ENCODE results near the gene VAMP2.
A peak's percentile ranks its signal among the peaks of the same experiment; 100 is the strongest.

The VAMP2 gene

DNA sequence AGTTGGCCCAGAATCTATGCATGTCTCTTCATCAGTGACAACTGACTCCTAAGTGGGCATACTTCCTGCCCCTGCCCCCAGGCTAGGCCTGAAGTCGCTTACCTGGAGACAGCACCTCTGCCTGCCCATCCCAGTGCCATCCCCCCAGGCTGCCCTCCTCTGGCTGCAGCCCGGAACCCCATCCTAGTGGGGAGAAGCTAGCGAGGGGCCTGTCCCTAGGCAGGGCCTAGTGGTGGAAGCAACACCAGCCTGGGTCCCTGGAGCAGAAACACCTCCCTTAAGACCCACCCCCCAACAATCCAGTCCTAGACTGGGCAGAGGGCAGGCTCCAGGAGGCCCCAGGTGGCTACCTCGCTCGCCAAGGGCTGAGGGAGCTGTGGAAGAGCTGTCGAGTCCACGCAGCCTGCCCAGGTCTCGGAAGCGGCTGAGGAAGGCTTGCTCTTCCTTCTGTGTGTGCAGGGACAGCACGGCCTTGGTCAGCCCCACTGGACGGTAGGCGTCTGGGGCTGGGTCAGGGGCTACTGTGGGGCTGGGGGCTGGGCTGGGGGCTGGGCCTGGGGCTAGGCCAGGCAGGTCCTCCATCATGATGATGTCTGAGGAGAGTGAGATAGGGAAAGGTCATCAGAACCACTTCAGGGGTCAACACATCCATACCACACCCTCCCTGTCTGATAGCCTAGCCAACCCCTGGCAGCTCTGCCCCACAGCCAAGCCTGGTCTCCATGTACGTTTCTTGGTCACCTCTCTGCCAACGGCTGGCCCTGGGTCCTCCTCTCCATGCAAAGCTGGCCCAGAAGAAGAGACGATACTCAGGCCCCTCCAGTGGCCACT is 18.1 kb downstream of the VAMP2 start:
- H3K27me3 ChIP-seq = no peaks in the 10 kb centered on the region
- H3K4me3 ChIP-seq = no peak overlapping the region
- H3K36me3 ChIP-seq = peaks cover 87 to 100% (median 94%) of the 10 kb centered on the region in 11 experiments
- H4K20me1 ChIP-seq = peaks cover 10 to 90% (median 60%) of the 10 kb centered on the region in 11 experiments; a peak in 19 of 22 replicates
- H3K9ac ChIP-seq = no peak overlapping the region
- TF ChIP-seq Cebpa-rat (IDR thresholded peaks at IDR 0.05) = no peak
- H3K27ac ChIP-seq = no peak overlapping the region
- no peaks in the 10 kb centered on the region for H3K9me3 ChIP-seq (replicated peaks in 1 of 11)
- H3K4me1 ChIP-seq = peaks cover 1 to 8% (median 5%) of the 10 kb centered on the region in 10 experiments; a peak in 13 of 20 replicates
- H3K4me2 ChIP-seq = no peak overlapping the region

DNA sequence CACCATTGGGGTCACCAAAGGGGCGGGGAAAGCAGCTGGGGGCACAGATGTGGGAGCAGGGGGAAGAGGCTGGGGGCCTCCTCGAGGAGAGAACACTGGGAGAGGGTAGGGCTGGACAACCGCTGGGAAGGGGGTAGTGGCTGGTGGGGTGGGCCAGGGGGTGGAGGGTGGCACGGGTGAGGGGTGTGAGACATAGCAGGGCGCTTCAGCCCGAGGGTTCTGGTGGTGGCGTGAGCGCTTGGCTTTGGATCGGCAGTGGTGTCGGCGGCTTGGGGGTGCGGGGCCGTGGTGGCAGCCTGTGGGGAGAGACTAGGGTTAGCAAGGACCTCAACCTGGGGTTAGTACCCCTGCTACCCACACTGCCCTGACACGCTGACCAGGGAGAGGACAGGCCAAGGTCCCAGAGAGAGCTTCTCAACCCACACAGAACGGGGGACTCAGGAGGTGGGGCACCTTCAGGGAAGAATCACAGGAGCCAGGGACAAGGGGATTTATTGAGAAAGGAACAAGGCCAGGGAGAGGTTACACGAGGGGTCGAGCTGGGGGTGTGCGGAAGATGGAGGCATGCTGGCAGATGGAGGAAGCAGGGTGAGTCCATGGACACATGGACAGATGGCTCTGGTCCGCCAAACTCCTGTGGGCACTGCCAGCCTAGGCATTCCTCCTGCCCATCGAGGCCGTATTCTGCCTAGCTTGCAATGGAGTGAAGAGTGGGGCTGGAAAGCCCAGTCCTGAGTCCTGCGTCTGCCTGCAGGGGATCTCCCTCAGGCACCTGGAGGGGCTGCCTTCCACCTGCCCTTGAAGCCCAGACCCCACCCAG is 19.0 kb downstream of the VAMP2 start:
- H3K9me3 ChIP-seq (replicated peaks in 1 of 11) = no peaks in the 10 kb centered on the region
- H3K27ac ChIP-seq = no peak overlapping the region
- H4K20me1 ChIP-seq = peaks cover 8 to 90% (median 61%) of the 10 kb centered on the region in 11 experiments; a peak in 19 of 22 replicates
- peaks cover 7 to 14% (median 9%) of the 10 kb centered on the region in 10 experiments; a peak in 13 of 20 replicates for H3K4me1 ChIP-seq
- no peak overlapping the region for H3K9ac ChIP-seq
- H3K4me3 ChIP-seq = no peak overlapping the region
- H3K36me3 ChIP-seq = peaks cover 80 to 93% (median 87%) of the 10 kb centered on the region in 11 experiments
- no peak overlapping the region for H3K4me2 ChIP-seq
- H3K27me3 ChIP-seq = no peaks in the 10 kb centered on the region
- no peak for TF ChIP-seq Cebpa-rat (IDR thresholded peaks at IDR 0.05)

DNA sequence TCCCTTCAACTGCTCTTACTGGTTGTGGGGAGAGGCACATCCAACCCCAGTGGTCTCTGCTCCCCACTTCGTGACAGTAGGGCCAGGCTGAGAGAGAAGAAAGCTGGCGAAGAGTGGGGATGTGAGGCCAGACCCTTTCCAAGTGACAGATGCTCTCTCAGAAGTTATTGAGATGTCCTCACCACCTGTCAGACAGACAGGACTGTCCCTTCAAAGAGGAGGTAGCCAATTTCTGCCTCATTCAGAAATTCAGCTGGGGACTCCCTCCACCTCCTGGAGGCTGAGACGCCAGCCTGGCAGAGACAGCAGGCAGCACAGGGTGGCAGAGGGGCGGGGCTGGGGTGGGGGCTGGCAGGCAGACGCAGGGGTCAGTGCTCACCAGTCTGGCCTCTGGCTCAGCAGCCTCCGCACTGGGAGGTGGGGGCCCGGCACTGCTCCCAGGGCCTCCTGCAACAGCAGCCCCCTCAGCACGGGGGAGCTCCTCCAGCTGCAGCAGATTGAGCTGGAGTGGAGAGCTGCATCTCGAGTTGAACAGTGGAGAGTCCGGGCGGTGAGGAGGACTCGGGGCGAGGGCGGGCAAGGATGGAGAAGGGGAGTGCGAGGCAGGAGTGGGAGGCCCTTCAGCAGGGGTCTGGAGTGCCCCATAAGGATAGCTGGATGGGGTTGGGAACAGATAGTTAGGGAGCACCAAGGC is 19.7 kb downstream of the VAMP2 start:
- Histone ChIP-seq H3K36me3 (peaks cover 72 to 86% (median 79%) of the 10 kb centered on the region in 11 experiments), H3K4me3 (no peak overlapping the region), H3K4me1 (peaks cover 10 to 16% (median 12%) of the 10 kb centered on the region in 10 experiments; a peak in 19 of 20 replicates), H3K9me3 (replicated peaks in 1 of 11) (no peaks in the 10 kb centered on the region), H4K20me1 (peaks cover 8 to 83% (median 57%) of the 10 kb centered on the region in 11 experiments; a peak in 19 of 22 replicates), H3K27ac (no peak overlapping the region), H3K27me3 (no peaks in the 10 kb centered on the region), H3K4me2 (no peak overlapping the region), H3K9ac (no peak overlapping the region)
- TF ChIP-seq Cebpa-rat (IDR thresholded peaks at IDR 0.05) = no peak

DNA sequence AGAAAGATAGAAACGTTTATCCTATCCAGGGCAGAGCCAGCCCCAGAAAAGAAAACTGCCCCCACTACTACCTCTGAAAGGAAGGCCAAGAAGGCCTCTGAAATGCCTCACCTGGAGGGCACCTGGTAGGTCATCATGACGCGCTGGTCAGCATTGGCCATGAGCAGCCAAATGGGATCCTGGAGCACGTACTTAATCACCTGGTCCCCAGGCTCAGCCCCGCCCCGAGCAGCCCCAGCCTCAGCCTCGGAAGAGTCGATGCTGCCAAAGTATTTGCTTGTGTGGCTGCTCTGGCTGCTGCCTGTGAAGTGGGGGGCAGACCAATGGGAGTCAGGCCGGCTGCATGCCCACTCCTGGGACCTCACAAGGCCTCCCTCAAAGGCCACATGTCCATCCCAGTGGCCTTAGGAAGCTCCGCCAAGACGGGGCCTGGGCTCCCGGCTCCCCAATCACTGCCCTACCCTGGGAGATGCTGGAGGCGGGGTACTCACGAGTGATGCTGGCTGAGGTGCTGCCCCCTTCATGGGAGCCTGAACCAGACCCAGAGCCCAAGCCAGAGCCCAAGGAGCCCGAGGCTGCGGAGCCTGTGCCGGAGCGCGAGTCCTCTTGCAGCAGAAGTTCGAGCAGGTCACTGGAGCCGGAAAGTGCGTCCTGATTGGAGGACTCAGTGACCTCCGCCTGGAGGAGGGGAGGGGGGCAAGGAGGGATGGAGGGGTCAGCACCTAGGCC is 20.4 kb downstream of the VAMP2 start:
- Histone ChIP-seq H3K36me3 (peaks cover 65 to 79% (median 72%) of the 10 kb centered on the region in 11 experiments), H3K4me2 (no peak overlapping the region), H3K4me1 (peaks cover 17 to 24% (median 19%) of the 10 kb centered on the region in 10 experiments), H3K4me3 (no peak overlapping the region), H3K9ac (no peak overlapping the region), H3K27ac (no peak overlapping the region), H3K27me3 (no peaks in the 10 kb centered on the region), H3K9me3 (replicated peaks in 1 of 11) (no peaks in the 10 kb centered on the region), H4K20me1 (peaks cover 8 to 76% (median 50%) of the 10 kb centered on the region in 11 experiments; a peak in 19 of 22 replicates)
- no peak for TF ChIP-seq Cebpa-rat (IDR thresholded peaks at IDR 0.05)

DNA sequence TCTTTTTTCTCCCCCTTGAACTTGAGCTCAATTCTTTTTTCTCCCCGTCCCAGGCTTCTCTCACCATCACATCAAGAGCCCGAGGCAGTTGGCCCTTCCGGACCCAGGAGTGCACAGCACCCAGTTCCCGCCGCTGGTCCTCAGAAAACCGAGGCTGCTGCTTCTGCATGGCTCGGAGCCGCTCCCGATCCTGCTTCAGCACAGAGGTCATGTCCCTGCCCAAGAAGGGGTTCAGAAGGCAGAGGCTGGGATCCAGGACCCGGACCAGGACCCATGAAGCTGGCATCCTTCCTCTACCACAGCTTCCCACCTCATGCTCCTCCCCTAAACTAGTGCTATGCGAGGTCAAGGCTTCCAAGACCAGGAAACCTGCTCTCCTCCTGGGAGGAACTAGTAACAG is 21.0 kb downstream of the VAMP2 start:
- Histone ChIP-seq H3K27ac (no peak overlapping the region), H3K4me3 (no peak overlapping the region), H3K9me3 (replicated peaks in 1 of 11) (no peaks in the 10 kb centered on the region), H3K4me1 (peaks cover 19 to 28% (median 22%) of the 10 kb centered on the region in 10 experiments), H3K27me3 (no peaks in the 10 kb centered on the region), H4K20me1 (peaks cover 8 to 70% (median 45%) of the 10 kb centered on the region in 11 experiments; a peak in 18 of 22 replicates), H3K9ac (no peak overlapping the region), H3K36me3 (peaks cover 60 to 73% (median 66%) of the 10 kb centered on the region in 11 experiments), H3K4me2 (no peak overlapping the region)
- no peak for TF ChIP-seq Cebpa-rat (IDR thresholded peaks at IDR 0.05)

DNA sequence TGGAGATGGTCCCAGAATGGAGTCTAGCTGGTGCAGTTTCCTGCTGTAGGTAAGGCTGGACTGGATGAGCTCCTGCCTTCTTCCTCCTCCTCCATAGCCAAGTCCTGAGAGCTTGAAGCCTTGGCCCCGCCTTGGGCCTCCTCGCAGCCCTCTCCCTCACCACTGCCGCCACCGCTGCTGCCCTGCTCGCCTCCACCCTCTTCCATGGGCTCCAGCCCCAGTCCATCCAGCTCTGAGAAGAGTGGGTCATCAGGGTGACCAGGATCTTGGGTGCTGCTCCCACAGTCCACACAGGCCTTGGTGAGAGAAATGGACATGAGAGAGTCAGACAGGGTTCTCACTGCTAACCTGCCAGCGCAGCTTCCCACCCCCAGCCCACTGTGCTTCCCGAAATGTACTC is 21.7 kb downstream of the VAMP2 start:
- Histone ChIP-seq H3K4me2 (no peak overlapping the region), H4K20me1 (peaks cover 5 to 63% (median 38%) of the 10 kb centered on the region in 11 experiments; a peak in 16 of 22 replicates), H3K36me3 (peaks cover 53 to 66% (median 59%) of the 10 kb centered on the region in 11 experiments), H3K9me3 (replicated peaks in 1 of 11) (no peaks in the 10 kb centered on the region), H3K27me3 (no peaks in the 10 kb centered on the region), H3K9ac (no peak overlapping the region; a peak in 2 of 22 replicates), H3K4me3 (no peak overlapping the region), H3K4me1 (peaks cover 19 to 28% (median 22%) of the 10 kb centered on the region in 10 experiments), H3K27ac (no peak overlapping the region; a peak in 1 of 22 replicates)
- TF ChIP-seq Cebpa-rat (IDR thresholded peaks at IDR 0.05) = no peak

DNA sequence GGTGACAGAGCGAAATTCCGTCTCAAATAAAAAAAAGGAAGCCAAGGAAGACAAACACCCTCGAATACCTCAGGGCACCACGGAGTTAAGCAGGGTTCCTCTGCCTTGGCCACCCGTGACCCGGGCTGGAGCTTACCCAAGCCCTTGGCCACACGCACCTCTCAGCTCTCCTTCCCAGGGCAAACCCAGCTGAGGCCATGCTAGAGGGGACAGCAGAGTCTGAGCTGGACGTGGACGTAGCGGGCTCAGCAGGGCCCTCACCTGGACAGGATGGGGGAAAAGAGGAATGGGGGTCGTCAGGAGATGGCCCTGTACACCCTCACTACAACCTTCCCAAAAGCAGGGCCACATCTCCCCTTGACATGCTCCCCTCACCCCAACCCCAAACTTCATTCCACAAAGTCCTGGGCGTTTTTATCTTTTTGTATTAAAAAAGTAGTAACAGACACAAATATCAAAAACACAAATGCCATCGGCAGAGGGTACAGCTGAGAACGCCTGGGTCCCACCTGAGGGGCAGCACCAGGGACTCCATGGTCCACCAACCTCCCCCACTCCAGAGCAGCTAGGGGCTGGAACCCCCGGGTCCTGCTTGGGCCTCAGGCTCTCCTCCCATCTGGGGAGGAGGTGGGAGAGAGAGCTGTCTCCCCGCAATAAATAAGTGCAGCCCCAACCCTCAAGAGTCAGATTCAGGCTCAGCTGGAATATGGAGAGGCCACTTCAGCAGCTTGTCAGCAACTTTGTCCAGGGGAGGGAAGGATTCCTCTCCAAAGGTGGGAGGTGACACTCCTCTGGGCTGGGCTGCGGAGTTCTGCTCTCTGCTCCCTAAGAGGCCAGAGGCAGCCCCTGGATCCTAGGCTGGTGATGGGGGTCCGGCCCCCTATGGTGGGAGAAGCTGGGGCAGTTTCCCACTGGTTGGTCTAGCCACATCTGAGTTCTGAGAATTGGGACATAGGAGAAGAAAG is 22.4 kb downstream of the VAMP2 start:
- Histone ChIP-seq H3K4me1 (peaks cover 19 to 28% (median 22%) of the 10 kb centered on the region in 10 experiments), H3K27ac (no peak overlapping the region; a peak in 1 of 22 replicates), H3K27me3 (no peaks in the 10 kb centered on the region), H3K9ac (peak overlapping the region in 2 of 11 experiments; percentile 5 to 14; a peak in 4 of 22 replicates), H4K20me1 (peaks cover 0 to 56% (median 31%) of the 10 kb centered on the region in 11 experiments; a peak in 15 of 22 replicates), H3K4me3 (no peak overlapping the region), H3K9me3 (replicated peaks in 1 of 11) (no peaks in the 10 kb centered on the region), H3K4me2 (peak overlapping the region in 4 of 11 experiments; percentile 82 to 94 (median 92); a peak in 5 of 22 replicates), H3K36me3 (peaks cover 46 to 59% (median 52%) of the 10 kb centered on the region in 11 experiments)
- no peak for TF ChIP-seq Cebpa-rat (IDR thresholded peaks at IDR 0.05)

Measured in BLaER1 treated with 17β-estradiol and CSF1 and Interleukin-3, amounts not matched to agents 10 nM and 100 nM (cell line).